Activated CD4-positive, alpha-beta memory T cell treated with anti-CD3 and anti-CD28 coated beads for 36 hours (primary cell): Measurements from ENCODE around the gene CCDC183. TPM values are rescaled to one million over a fixed set of nuclear protein-coding genes. Genes with fewer than 3 reads are reported as not detected.

Source experiments
- CTCF ChIA-PET: fragments of 350-600 bp; sonication (Branson Sonifier 250); formaldehyde crosslinking; loops from one replicate; lab custom pipeline; 2021; ENCODE audit warnings: antibody characterized with exemption, inconsistent platforms; lab: Charles Lee
- POLR2A ChIA-PET: fragments of 350-600 bp; sonication (Branson Sonifier 250); formaldehyde crosslinking; loops from one replicate; lab custom pipeline; 2021; ENCODE audit warnings: antibody characterized with exemption; lab: Charles Lee
- DNase-seq: peaks from one replicate; pipeline ENCODE4 v3.0.0-alpha.2; 2020
- H3K27ac Mint-ChIP-seq: one replicate; pipeline ENCODE4 v1.8.0; 2021; ENCODE audit warnings: mixed read lengths
- H3K27me3 Mint-ChIP-seq: one replicate; pipeline ENCODE4 v1.8.0; 2021; ENCODE audit warnings: mixed read lengths
- H3K36me3 Mint-ChIP-seq: one replicate; pipeline ENCODE4 v1.8.0; 2021; ENCODE audit warnings: mixed read lengths
- H3K4me1 Mint-ChIP-seq: one replicate; pipeline ENCODE4 v1.8.0; 2021; ENCODE audit warnings: low read depth, mixed read lengths
- H3K4me3 Mint-ChIP-seq: one replicate; pipeline ENCODE4 v1.8.0; 2021; ENCODE audit warnings: mild to moderate bottlenecking, mixed read lengths
- H3K9me3 Mint-ChIP-seq: one replicate; pipeline ENCODE4 v1.8.0; 2021; ENCODE audit warnings: mixed read lengths
- intact Hi-C: fragments of 100-400 bp; cut with micrococcal nuclease; formaldehyde crosslinking; loops from one replicate; pipeline ENCODE4 v1.15.1; 2023
- total RNA-seq, 2 experiments: library from RNA; stranded (reverse); gene quantifications; one replicate each; pipeline ENCODE4 v1.2.3, GENCODE V29; 2021

CCDC183 gene
- under 1 TPM; 0.21 to 0.36 TPM for total RNA-seq

- CTCF ChIA-PET: no interaction called here
- no peak for DNase-seq
- H3K27ac Mint-ChIP-seq: no peak within 1 kb of the TSS
- no peaks in the 10 kb centered on the region for H3K36me3 Mint-ChIP-seq
- no peaks in the 10 kb centered on the region for H3K9me3 Mint-ChIP-seq
- POLR2A ChIA-PET: no interaction called here
- peaks cover 19% of the 10 kb centered on the region for H3K4me1 Mint-ChIP-seq
- intact Hi-C loops: no loop called here
- H3K27me3 Mint-ChIP-seq: peaks cover 6% of the 10 kb centered on the region
- H3K4me3 Mint-ChIP-seq: no peak within 1 kb of the TSS
Observed at GRCh38 chr9:136796238-136796774, at the start of gene CCDC183. Gene CCDC183 (plus strand): TSS chr9:136796338. CDS start chr9:136796398, 60 bp downstream.

- H3K36me3 Mint-ChIP-seq: peaks cover 2% of the 10 kb centered on the region
- CTCF ChIA-PET: no interaction called here
- no peak overlapping the region for H3K27ac Mint-ChIP-seq
- H3K9me3 Mint-ChIP-seq: peaks cover 10% of the 10 kb centered on the region
- POLR2A ChIA-PET: no interaction called here
- peaks cover 13% of the 10 kb centered on the region for H3K4me1 Mint-ChIP-seq
- no peak for DNase-seq
- intact Hi-C loops: no loop called here
- no peak overlapping the region for H3K4me3 Mint-ChIP-seq
- H3K27me3 Mint-ChIP-seq: peaks cover under 1% of the 10 kb centered on the region
Observed at GRCh38 chr9:136746621-136747020, 49.5 kb upstream of the CCDC183 start.

DNA sequence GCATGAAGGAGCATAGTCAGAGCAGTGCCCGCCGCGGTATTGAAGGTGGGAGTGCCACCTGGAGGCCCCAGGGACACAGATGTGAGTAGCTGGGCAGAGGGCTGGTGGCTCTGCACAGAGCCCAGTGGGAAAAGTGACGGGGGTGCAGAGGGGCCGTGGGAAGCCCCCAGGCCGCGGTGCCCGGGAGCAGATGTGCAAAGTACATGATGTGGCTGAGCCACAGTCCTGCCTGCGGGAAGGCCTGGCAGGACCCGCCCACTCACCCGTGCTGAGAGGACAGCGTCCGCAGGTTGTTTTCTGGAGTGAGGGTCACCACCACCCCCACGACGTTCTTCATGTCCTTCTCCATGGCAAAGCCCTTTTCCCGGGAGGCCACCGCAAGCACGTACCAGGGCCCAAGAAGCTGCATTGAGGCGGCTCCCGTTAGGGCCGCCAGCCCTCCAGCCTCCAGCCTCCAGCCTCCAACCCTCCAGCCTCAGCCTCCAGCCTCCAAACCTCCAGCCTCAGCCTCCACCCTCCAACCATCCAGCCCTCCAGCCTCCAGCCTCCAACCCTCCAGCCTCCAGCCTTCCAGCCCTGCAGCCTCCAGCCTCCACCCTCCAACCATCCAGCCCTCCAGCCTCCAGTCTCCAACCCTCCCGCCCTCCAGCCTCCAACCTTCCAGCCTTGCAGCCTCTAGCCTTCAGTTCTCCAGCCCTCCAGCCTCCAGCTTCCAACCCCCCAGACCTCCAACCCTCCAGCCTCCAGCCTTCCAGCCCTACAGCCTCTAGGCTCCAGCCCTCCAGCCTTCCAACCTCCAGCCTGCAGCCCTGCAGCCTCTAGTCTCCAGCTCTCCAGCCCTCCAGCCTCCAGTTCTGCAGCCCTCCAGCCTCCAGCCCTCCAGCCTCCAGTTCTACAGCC lies 48.7 kb upstream of the CCDC183 start:
- Mint-ChIP-seq H3K9me3 (peaks cover 18% of the 10 kb centered on the region), H3K27ac (no peak overlapping the region), H3K36me3 (peaks cover 9% of the 10 kb centered on the region), H3K27me3 (peaks cover 7% of the 10 kb centered on the region), H3K4me1 (peaks cover 9% of the 10 kb centered on the region), H3K4me3 (no peak overlapping the region)
- ChIA-PET POLR2A (interaction anchor here (0.9 kb wide), 1 partner anchor 19 kb away, joined by 3 read pairs; no protein-coding TSS in a partner anchor), CTCF (no interaction called here)
- no peak for DNase-seq
- intact Hi-C loops: no loop called here

DNA sequence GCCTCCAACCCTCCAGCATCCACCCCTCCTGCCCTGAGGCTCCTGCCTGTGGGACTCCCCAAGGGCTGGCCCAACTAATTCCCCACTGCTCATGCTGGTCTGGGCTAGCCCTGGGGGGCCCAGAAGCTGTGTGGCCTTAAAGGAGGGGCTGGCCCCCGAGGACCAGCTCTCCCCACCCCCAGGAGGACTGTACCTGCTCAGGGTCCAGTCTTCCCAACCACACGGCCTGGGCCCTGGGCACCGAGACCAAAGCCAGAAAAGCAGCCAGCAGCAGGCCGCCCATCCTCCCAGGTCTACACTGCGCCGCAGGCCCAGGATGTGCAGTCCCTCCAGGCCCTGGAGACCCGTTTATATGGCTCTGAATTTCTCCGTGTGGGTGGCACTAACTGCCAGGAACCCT lies 47.9 kb upstream of the CCDC183 start, which contains the start of gene LCN6:
LCN6 (minus strand) TSS at position 325 of the 400 bp plus-strand sequence; CDS start at position 283, 42 bp downstream.
- Mint-ChIP-seq H3K9me3 (peaks cover 23% of the 10 kb centered on the region), H3K27me3 (peaks cover 8% of the 10 kb centered on the region), H3K4me3 (no peak within 1 kb of the TSS), H3K4me1 (peaks cover 9% of the 10 kb centered on the region), H3K36me3 (peaks cover 12% of the 10 kb centered on the region), H3K27ac (no peak within 1 kb of the TSS)
- intact Hi-C loops: no loop called here
- POLR2A ChIA-PET: no interaction called here
- CTCF ChIA-PET: no interaction called here
- DNase-seq: no peak

- Mint-ChIP-seq H3K36me3 (peaks cover 12% of the 10 kb centered on the region), H3K9me3 (peaks cover 23% of the 10 kb centered on the region), H3K27me3 (peaks cover 8% of the 10 kb centered on the region), H3K4me3 (no peak overlapping the region), H3K4me1 (peaks cover 9% of the 10 kb centered on the region), H3K27ac (no peak overlapping the region)
- intact Hi-C loops: no loop called here
- CTCF ChIA-PET: no interaction called here
- POLR2A ChIA-PET: no interaction called here
- DNase-seq: no peak
Observed at GRCh38 chr9:136748666-136749611, 47.2 kb upstream of the CCDC183 start.

DNA sequence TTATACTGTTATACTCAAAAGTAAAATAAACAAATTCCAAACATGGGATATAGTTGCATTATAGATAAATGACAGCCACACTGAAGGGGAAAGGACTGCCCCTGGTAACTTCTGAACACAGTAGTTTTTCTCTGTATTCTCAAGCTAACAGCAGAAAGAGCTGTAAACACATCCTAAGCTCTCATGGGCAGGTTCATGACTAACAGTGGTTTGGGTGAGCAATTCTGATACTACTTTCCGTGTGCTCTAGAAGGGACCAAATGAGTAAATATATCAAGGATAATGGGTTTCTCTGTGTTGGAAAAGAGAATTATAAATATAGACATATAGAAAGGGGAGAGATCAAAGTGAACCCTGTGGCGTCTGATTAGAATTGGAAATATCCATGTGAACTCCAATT lies 45.6 kb upstream of the CCDC183 start:
- Mint-ChIP-seq H3K27me3 (peaks cover 9% of the 10 kb centered on the region), H3K9me3 (peaks cover 26% of the 10 kb centered on the region), H3K27ac (no peak overlapping the region), H3K36me3 (peaks cover 15% of the 10 kb centered on the region), H3K4me3 (no peak overlapping the region), H3K4me1 (peaks cover 9% of the 10 kb centered on the region)
- DNase-seq: no peak
- CTCF ChIA-PET: interaction anchor here (0.6 to 1.6 kb wide), 6 partner anchors 9 to 33 kb away, joined by 3 to 10 read pairs (median 5); no protein-coding TSS in a partner anchor
- intact Hi-C loops: loop anchor here (2.0 to 10.0 kb wide), 2 partner anchors 16 to 46 kb away; no protein-coding TSS in a partner anchor
- POLR2A ChIA-PET: interaction anchor here (1.0 kb wide), 1 partner anchor 22 kb away, joined by 3 read pairs; no protein-coding TSS in a partner anchor

DNA sequence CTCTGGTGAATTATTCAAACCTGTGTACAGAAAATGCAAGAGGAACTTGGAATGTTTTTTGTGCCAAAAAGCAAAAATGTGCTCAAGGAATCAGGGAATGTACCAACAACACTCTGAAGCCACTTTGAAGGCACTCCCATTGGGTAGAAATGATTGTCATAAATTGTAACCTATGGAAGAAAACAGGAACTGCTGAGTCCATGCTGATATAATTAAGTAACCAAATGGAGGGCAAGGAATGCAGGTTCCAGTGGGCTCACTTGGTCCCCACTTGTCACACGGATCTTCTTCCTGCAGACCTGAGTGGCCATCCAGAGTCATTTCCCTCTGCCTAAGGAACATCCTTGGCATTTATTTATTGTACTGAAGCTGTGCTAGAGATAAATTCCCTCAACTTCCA lies 44.9 kb upstream of the CCDC183 start:
- H3K4me3 Mint-ChIP-seq: no peak overlapping the region
- no peak for DNase-seq
- H3K4me1 Mint-ChIP-seq: peaks cover 9% of the 10 kb centered on the region
- H3K27me3 Mint-ChIP-seq: peaks cover 17% of the 10 kb centered on the region
- no peak overlapping the region for H3K27ac Mint-ChIP-seq
- CTCF ChIA-PET: interaction anchor here (1.5 to 1.6 kb wide), 2 partner anchors 10 to 15 kb away, joined by 6 to 9 read pairs; no protein-coding TSS in a partner anchor
- intact Hi-C loops: loop anchor here (2.0 to 10.0 kb wide), 2 partner anchors 16 to 46 kb away; no protein-coding TSS in a partner anchor
- peaks cover 33% of the 10 kb centered on the region for H3K9me3 Mint-ChIP-seq
- POLR2A ChIA-PET: interaction anchor here (1.0 kb wide), 1 partner anchor 23 kb away, joined by 3 read pairs; no protein-coding TSS in a partner anchor
- H3K36me3 Mint-ChIP-seq: peaks cover 19% of the 10 kb centered on the region

DNA sequence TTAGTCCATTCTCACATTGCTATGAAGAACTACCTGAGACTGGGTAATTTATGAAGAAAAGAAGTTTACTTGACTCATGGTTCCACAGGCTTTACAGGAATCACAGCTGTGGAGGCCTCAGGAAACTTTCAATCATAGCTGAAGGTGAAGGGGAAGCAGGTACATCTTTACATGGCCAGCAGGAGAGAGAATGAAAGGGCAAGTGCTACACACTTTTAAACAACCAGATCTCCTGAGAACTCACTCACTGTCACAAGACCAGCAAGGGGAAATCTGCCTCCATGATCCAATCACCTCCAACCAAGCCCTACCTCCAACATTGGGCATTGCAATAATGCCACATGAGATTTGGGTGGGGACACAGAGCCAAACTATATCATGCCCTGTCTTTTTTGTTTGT lies 44.3 kb upstream of the CCDC183 start:
- Mint-ChIP-seq H3K4me1 (peaks cover 9% of the 10 kb centered on the region), H3K27ac (no peak overlapping the region), H3K36me3 (peaks cover 19% of the 10 kb centered on the region), H3K4me3 (no peak overlapping the region), H3K9me3 (peaks cover 35% of the 10 kb centered on the region), H3K27me3 (peaks cover 18% of the 10 kb centered on the region)
- no peak for DNase-seq
- CTCF ChIA-PET: interaction anchor here (1.6 kb wide), 1 partner anchor 9 kb away, joined by 6 read pairs; no protein-coding TSS in a partner anchor
- POLR2A ChIA-PET: no interaction called here
- intact Hi-C loops: loop anchor here (2.0 to 10.0 kb wide), 2 partner anchors 15 to 47 kb away; no protein-coding TSS in a partner anchor

DNA sequence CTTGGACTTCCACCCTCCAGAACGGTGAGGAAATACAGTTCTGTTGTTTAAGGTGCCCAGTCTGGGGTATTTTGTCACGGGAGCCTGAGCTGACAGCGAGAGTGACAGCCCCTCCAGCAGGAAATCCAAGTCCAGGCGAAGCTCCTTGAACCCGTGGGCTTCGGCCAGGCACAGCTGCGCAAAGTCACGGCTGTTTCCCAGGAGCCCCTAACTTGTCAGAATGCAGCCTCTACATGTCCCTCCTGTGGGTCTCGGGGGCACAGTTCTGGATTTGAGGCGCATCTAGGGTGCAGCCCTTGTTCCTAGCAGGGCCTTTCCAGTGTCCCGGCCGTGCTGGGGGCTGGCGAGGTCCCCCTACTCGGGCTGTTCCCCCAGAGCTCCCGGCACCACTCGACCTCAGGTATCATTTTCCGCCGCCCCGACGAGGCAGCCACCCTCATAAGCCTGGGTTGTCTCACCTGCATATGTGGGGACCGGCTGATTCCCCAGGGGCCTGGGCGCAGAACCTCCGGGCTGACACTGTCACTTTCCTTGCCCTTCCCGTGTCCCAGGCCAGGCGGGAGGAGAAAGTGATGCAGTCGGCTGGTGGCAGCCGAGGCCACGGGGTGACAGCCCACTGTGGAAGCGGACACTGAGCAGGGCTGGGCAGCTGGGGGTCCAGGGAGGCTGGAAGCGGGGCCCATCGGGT lies 42.6 kb upstream of the CCDC183 start:
- CTCF ChIA-PET: interaction anchor here (1.1 kb wide), 1 partner anchor 281 kb away, joined by 3 read pairs; no protein-coding TSS in a partner anchor
- Mint-ChIP-seq H3K4me1 (peaks cover 9% of the 10 kb centered on the region), H3K9me3 (peaks cover 35% of the 10 kb centered on the region), H3K36me3 (peaks cover 19% of the 10 kb centered on the region), H3K4me3 (no peak overlapping the region), H3K27me3 (peaks cover 18% of the 10 kb centered on the region), H3K27ac (no peak overlapping the region)
- DNase-seq: no peak
- intact Hi-C loops: loop anchor here (10.0 kb wide), 1 partner anchor 49 kb away; no protein-coding TSS in a partner anchor
- POLR2A ChIA-PET: no interaction called here

- POLR2A ChIA-PET: no interaction called here
Observed at GRCh38 chr9:136754059-136754572, 42.0 kb upstream of the CCDC183 start.

More at GRCh38 chr9:136754059-136754572, 42.0 kb upstream of the CCDC183 start:
- peaks cover 19% of the 10 kb centered on the region for H3K36me3 Mint-ChIP-seq
- DNase-seq: no peak
- H3K4me3 Mint-ChIP-seq: no peak overlapping the region
- peaks cover 35% of the 10 kb centered on the region for H3K9me3 Mint-ChIP-seq
- H3K27me3 Mint-ChIP-seq: peaks cover 18% of the 10 kb centered on the region
- H3K27ac Mint-ChIP-seq: no peak overlapping the region
- intact Hi-C loops: loop anchor here (10.0 kb wide), 1 partner anchor 49 kb away; no protein-coding TSS in a partner anchor
- peaks cover 9% of the 10 kb centered on the region for H3K4me1 Mint-ChIP-seq
- CTCF ChIA-PET: interaction anchor here (1.1 kb wide), 1 partner anchor 281 kb away, joined by 3 read pairs; no protein-coding TSS in a partner anchor
